HUES6 (cell line): ENCODE data around the gene ARAP3.

Experiments used
- H3K27ac ChIP-seq: 2 replicates; pipeline ENCODE4 v1.7.0; 2013; ENCODE audit warnings: low read depth, mild to moderate bottlenecking, low read length, inconsistent platforms
- H3K27me3 ChIP-seq: 2 replicates; pipeline ENCODE4 v1.6.1; 2013; ENCODE audit warnings: low read length; ENCODE audit not compliant: control insufficient read depth, insufficient read depth
- H3K36me3 ChIP-seq: 2 replicates; pipeline ENCODE4 v1.6.1; 2013; ENCODE audit warnings: low read length; ENCODE audit not compliant: control insufficient read depth, insufficient read depth
- H3K4me1 ChIP-seq: 2 replicates; pipeline ENCODE4 v1.6.1; 2013; ENCODE audit warnings: low read length; ENCODE audit not compliant: control insufficient read depth, insufficient read depth
- H3K4me3 ChIP-seq: 2 replicates; pipeline ENCODE4 v1.5.1; 2013; ENCODE audit warnings: low read depth, low read length
- H3K9ac ChIP-seq: one replicate; pipeline ENCODE4 v1.6.1; 2013; ENCODE audit warnings: mild to moderate bottlenecking, low read length
- H3K9me3 ChIP-seq: 2 replicates; pipeline ENCODE4 v1.6.1; 2013; ENCODE audit warnings: low read depth, low read length; ENCODE audit not compliant: control insufficient read depth, insufficient read depth

The ARAP3 gene

DNA sequence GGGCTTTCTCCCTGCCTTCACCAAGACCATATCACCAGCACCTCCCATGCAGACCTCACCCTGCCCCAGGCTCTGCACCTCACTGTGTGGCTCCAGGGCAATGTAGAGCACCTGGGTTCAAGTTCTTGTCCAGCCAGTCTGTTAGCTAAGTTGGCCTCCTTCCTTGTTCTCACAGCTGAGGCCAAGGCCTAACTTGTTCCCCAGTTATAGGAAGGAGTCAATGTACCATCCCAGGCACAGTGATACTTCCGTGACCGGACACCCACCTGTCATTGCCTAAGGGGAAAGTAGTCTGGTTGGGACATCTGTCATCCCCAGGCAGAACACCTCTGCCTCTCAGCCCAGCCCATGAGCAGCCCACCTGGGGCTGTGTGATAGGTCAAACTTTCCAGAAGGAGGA lies 14.4 kb upstream of the ARAP3 start:
- no peaks in the 10 kb centered on the region for H3K9me3 ChIP-seq
- no peaks in the 10 kb centered on the region for H3K36me3 ChIP-seq
- no peak overlapping the region for H3K4me3 ChIP-seq
- H3K27ac ChIP-seq = no peak overlapping the region
- H3K4me1 ChIP-seq = peaks cover 24% of the 10 kb centered on the region
- H3K9ac ChIP-seq = no peak overlapping the region
- H3K27me3 ChIP-seq = peaks cover 31% of the 10 kb centered on the region

DNA sequence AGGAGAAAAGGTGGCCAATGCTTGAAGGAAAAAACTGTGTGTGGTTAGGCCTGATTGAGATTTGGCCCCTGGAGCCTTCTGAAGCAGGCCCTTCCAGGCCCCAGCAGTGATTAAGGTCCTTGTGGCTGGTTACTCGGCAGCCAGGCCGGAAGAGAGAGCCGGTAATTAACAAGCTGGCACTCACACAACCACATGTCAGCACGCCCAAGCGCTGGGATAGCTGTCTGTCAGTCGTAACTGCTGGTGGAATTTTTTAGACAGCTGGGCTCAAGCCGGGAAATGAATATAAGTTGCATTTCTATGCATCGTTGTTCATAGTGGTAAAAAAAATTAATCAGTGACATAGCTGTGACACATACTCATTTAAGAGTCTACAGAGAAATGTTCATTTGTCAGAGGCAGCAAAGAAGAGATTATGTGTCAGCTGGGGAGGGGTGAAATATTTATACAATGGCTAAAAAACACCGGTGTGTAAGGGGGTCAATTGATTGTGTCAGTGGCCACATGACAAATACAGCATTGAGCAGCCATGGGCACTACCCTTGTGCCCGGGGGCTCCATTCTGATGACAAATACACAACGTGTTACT lies 13.7 kb upstream of the ARAP3 start:
- Histone ChIP-seq H3K4me1 (peaks cover 24% of the 10 kb centered on the region), H3K27me3 (peaks cover 31% of the 10 kb centered on the region), H3K9me3 (no peaks in the 10 kb centered on the region), H3K27ac (no peak overlapping the region), H3K36me3 (no peaks in the 10 kb centered on the region), H3K9ac (no peak overlapping the region), H3K4me3 (no peak overlapping the region)

DNA sequence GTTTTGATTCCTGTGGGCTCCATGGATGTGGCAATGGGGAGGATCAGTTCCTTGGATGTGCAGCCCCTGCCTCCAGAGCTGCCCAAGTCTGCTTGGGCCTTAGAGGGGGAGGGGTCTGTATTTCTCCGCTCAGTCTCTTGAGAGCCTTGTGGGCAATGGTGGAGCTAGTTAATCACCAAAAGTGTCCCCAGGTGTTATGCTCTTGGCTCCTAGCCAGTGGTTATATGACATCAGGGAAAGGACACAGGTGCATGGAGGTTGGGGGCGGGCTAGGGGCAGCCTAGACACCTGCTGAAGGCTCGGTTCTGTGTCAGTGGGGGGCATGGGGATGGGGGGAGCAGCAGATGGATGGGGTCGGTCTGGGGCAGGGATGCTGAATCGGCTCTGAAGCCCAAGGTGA lies 12.4 kb upstream of the ARAP3 start:
- no peaks in the 10 kb centered on the region for H3K9me3 ChIP-seq
- no peak overlapping the region for H3K9ac ChIP-seq
- H3K4me1 ChIP-seq = peaks cover 24% of the 10 kb centered on the region
- H3K4me3 ChIP-seq = no peak overlapping the region
- no peaks in the 10 kb centered on the region for H3K36me3 ChIP-seq
- no peak overlapping the region for H3K27ac ChIP-seq
- H3K27me3 ChIP-seq = peaks cover 25% of the 10 kb centered on the region; the same call in 1 of the 2 replicates

DNA sequence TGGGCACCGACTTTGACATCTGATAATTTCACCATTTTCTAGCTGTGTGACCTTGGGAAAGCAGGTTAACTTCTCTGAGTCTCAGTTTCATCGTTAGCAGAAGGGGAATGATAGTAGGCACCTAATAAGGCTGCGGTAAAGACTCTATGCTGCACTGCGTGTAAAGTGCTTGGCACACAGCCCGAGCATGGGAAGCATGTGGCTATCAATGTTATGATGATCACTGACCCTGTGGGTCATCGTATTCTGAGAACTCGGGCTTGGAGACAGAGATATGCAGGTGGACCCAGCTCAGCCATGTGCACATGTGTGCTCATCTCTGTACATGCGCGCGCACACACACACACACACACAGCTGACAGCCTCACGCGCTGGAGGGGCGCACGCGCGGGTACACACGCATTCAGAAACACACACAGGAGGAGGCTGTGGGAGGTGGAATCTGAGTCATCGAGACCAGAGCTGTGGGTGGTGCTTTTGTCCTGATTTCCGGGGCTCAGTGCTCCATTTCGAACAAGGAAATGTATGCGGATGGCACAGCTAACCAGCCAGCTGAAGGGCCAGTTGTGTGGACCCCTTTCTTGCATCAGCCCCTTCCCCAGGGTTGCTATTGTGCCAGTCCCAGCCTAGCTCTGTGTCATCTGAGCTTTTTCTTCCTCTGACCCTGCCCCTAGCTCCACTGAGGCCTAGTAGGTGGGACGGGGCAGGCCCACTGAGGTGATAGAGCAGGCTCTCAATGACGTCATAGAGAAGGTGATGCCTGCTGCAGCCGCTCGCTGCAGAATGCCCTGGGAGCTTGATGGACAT lies 11.1 kb upstream of the ARAP3 start:
- H3K9me3 ChIP-seq = no peaks in the 10 kb centered on the region
- no peak overlapping the region for H3K9ac ChIP-seq
- H3K27me3 ChIP-seq = peaks cover 19% of the 10 kb centered on the region; the same call in 1 of the 2 replicates
- peaks cover 24% of the 10 kb centered on the region for H3K4me1 ChIP-seq
- H3K36me3 ChIP-seq = no peaks in the 10 kb centered on the region
- H3K27ac ChIP-seq = no peak overlapping the region
- H3K4me3 ChIP-seq = no peak overlapping the region

DNA sequence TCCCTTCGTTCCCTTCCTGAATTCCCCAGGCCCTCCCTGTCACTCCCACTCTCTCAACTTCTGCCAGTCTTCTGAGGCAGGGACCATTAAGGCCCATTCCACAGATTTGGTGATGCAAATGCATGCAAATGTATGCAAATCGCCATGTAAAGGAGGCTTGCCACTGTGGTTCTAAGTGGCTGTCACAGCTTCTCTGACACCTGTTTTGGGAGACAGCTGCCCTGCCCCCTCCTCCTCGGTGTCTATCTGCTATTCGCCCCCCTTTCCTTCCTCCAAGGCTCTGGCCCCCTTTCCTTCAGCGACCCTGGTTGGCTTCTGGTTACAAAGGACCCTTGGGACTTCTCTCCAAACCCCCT lies 10.5 kb upstream of the ARAP3 start:
- Histone ChIP-seq H3K4me3 (peak overlapping the region; percentile 59), H3K9ac (no peak overlapping the region), H3K36me3 (no peaks in the 10 kb centered on the region)

DNA sequence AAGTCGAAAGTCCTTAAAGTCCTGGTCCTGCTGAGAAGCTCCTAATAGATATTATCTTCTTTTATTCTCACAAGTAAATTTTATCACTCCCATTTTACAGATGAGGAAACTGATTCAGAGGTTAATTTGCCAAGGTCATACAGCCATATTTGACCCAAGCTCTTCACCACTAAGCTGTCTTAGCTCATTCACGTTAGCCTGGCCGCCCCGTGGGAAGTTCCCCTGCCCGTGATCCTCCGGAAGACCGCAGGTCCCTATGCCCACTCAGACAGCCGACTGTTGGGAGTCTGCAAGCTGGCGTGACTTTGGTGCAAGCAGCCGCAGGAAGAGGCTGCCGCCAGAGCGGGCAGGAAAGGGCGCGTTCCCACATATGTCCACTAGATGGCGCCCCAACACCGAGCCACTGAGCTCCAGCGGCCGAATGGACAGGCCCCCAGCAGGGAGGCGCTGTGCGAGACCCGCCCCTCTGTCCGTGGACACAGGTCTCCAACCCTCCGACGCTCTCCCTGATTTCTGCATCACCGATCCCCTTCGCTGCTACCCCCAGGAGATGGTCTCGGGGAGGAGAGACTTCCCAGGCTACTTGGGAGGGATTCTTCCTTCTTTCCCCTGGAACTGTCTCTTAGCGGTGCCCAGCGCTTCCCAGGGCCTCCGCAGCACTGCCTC lies 10.0 kb upstream of the ARAP3 start:
- Histone ChIP-seq H3K9ac (no peak overlapping the region), H3K27ac (no peak overlapping the region), H3K27me3 (peaks cover 19% of the 10 kb centered on the region; the same call in 1 of the 2 replicates), H3K4me3 (peak overlapping the region; percentile 59), H3K36me3 (no peaks in the 10 kb centered on the region), H3K4me1 (peaks cover 25% of the 10 kb centered on the region), H3K9me3 (no peaks in the 10 kb centered on the region)

More for the DNA sequence above, 10.5 kb upstream of the ARAP3 start:
- H3K27ac ChIP-seq = no peak overlapping the region
- H3K27me3 ChIP-seq = peaks cover 19% of the 10 kb centered on the region; the same call in 1 of the 2 replicates
- peaks cover 24% of the 10 kb centered on the region for H3K4me1 ChIP-seq
- H3K9me3 ChIP-seq = no peaks in the 10 kb centered on the region

DNA sequence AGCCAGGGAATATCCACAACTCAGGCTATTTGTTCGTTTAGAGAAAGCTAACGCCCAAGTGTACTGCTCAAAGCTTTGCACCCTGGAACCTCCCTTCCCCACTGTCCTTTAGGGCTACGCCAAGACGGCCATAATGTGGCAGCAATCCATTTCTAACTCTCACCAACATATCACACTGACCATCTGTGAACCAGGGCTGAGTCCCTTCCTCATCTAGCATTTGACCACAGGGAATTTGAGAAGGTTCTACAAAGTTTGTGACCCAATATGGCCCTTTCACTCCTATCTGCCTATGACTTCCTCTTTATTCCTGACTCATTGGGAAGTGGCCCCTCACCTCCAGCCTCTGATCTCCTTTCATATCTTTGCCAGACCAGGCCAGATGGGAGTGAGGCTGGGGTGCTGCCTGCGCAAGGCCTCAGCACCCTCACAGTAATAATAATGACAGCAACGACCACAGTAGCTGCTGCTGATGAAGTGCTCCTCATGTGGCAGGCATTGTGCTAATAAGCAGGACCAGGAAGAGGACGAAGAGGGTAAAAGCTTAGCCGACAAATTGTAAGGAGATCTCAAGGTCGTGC lies 9.3 kb upstream of the ARAP3 start:
- Histone ChIP-seq H3K4me3 (no peak overlapping the region), H3K9me3 (no peaks in the 10 kb centered on the region), H3K9ac (no peak overlapping the region), H3K27ac (no peak overlapping the region), H3K36me3 (no peaks in the 10 kb centered on the region), H3K4me1 (peaks cover 22% of the 10 kb centered on the region), H3K27me3 (peaks cover 14% of the 10 kb centered on the region; the same call in 1 of the 2 replicates)

DNA sequence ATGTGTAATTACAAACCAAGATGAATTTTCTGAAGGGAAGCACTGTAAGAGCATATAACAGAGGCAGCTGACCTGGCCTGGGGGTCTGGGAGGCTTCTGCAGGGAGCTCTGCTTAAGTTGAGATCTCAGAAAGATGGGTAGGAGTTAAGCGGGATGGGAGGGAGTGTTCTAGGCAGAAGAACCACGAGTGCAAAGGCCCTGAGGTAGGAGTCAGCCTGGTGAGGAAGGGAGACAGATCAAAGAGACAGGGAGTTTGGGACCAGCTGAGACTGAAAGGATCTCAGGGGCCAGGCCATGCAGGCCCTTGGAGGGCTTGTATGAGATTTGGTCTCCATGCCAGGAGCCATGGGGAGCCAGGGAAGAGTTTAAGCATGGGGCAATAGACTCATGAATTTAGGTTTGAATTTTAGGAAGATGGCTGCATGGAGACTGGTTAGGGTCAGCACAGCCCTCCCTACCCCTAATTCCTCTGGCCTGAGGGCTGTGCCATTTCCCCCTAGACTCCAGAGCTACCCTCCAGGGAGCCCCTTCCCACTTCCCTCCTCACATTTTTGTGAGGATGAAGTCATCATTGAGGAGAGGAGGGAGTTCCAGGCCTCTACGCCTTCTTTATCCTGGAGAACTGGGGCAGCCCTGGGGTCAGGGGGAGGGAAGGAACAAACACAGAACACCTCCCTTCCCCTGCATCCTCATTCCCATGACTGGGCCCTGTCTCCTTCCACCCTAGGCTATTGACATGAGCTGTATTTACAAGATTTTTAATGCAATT lies 4.8 kb upstream of the ARAP3 start:
- peaks cover 25% of the 10 kb centered on the region; the same call in 1 of the 2 replicates for H3K4me1 ChIP-seq
- 0 out of 2 replicates have a peak, but pooled peaks cover 13% of the 10 kb centered on the region for H3K27me3 ChIP-seq
- no peak overlapping the region for H3K4me3 ChIP-seq
- peak overlapping the region; percentile 9 for H3K9ac ChIP-seq
- H3K36me3 ChIP-seq = no peaks in the 10 kb centered on the region
- H3K27ac ChIP-seq = no peak overlapping the region; the same call in 1 of the 2 replicates
- no peaks in the 10 kb centered on the region for H3K9me3 ChIP-seq

DNA sequence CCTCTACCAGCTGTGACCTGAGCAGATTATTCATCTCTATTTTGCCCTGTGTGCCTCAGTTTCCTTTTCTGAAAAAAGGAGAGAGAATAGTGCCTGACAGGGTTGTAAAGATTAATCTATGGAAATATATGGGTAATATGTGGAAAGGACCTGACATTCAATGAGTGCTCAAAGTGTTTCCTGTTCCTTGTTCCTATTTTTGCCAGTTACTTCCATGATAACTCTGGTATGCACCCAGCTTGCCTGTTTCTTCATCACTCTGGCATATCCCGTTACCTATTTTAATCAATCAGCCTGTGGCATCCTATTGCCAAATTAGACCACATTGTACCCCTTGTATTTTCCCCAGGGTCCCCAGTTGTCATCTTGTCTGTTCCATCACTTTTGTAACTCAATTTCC lies 3.6 kb upstream of the ARAP3 start:
- Histone ChIP-seq H3K27me3 (0 out of 2 replicates have a peak, but pooled peaks cover 2% of the 10 kb centered on the region), H3K27ac (no peak overlapping the region), H3K36me3 (no peaks in the 10 kb centered on the region), H3K4me3 (no peak overlapping the region), H3K9ac (no peak overlapping the region), H3K4me1 (peaks cover 34% of the 10 kb centered on the region), H3K9me3 (no peaks in the 10 kb centered on the region)

DNA sequence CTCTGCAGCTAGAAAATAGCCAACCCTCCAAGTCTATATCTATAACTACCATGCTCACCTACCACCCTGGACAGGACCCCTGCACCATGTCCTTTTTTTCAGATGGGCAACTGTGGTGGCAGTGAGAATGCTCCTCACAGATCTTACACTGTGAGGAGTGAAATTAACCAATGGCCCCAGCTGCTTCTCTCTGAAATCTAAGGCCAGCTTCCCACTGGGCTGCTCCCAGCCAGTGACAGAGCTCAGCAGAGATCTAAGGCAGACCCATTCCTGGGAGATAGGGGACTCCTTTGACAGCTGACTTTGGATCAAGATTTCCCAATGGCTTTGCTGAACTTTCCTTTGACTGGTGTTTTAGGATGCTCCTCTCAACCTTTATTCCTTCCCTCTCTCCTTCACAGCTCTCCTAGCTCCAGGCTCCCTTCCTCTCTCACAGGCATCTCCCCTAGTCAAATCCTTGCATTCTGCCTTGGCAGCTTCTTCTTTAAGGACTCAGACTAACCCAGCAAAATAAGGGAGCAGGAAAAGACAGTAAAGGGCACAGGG lies 1.6 kb upstream of the ARAP3 start:
- Histone ChIP-seq H3K9ac (no peak overlapping the region), H3K36me3 (peaks cover 10% of the 10 kb centered on the region), H3K4me1 (peaks cover 39% of the 10 kb centered on the region), H3K27ac (no peak overlapping the region), H3K4me3 (no peak overlapping the region; the same call in 1 of the 2 replicates), H3K9me3 (no peaks in the 10 kb centered on the region), H3K27me3 (no peaks in the 10 kb centered on the region)
